ENCODE data around the gene RBM24.

Gene RBM24

GRCh38 chr6:17251953-17252352 lies 29.2 kb upstream of the RBM24 start:
- Histone ChIP-seq H3K9me3 (ENCODE audit: insufficient read depth, low read length, severe bottlenecking) (no peaks in the 10 kb centered on the region), H2AFZ (ENCODE audit: low read depth, low read length) (no peak overlapping the region), H3K36me3 (ENCODE audit: insufficient read depth, low read length) (no peaks in the 10 kb centered on the region), H3K4me1 (ENCODE audit: insufficient read depth, low read length) (no peaks in the 10 kb centered on the region), H3K4me3 (ENCODE audit: low read depth in 1 of 2, low read length in 2 of 2) (no peak overlapping the region), H3K27ac (ENCODE audit: low read length) (no peak overlapping the region), H3K27me3 (ENCODE audit: insufficient read depth, low read length, poor library complexity) (no peaks in the 10 kb centered on the region), H4K20me1 (ENCODE audit: insufficient read depth, low read length) (no peaks in the 10 kb centered on the region), H3K9ac (ENCODE audit: low read depth, low read length) (no peak overlapping the region), H3K4me2 (ENCODE audit: insufficient read depth, low read length) (no peak overlapping the region), H3K79me2 (ENCODE audit: insufficient read depth, low read length) (no peaks in the 10 kb centered on the region)
- DNase-seq (no peak), ATAC-seq (ENCODE audit: insufficient read depth, low read depth) (no peak)
- TF ChIP-seq CTCF (IDR thresholded peaks at IDR 0.05; ENCODE audit: borderline replicate concordance, extremely low read depth, low read length, poor library complexity, severe bottlenecking) (no peak), EZH2 (IDR thresholded peaks at IDR 0.05; ENCODE audit: borderline replicate concordance, low read depth, low read length, severe bottlenecking) (no peak)

GRCh38 chr6:17258749-17259148 lies 22.4 kb upstream of the RBM24 start:
- Histone ChIP-seq H3K27me3 (ENCODE audit: insufficient read depth, low read length, poor library complexity) (no peaks in the 10 kb centered on the region), H3K4me3 (ENCODE audit: low read depth in 1 of 2, low read length in 2 of 2) (no peak overlapping the region), H3K9ac (ENCODE audit: low read depth, low read length) (no peak overlapping the region), H3K9me3 (ENCODE audit: insufficient read depth, low read length, severe bottlenecking) (no peaks in the 10 kb centered on the region), H3K36me3 (ENCODE audit: insufficient read depth, low read length) (no peaks in the 10 kb centered on the region), H3K79me2 (ENCODE audit: insufficient read depth, low read length) (no peaks in the 10 kb centered on the region), H3K4me1 (ENCODE audit: insufficient read depth, low read length) (no peaks in the 10 kb centered on the region), H4K20me1 (ENCODE audit: insufficient read depth, low read length) (no peaks in the 10 kb centered on the region), H3K27ac (ENCODE audit: low read length) (no peak overlapping the region), H3K4me2 (ENCODE audit: insufficient read depth, low read length) (no peak overlapping the region), H2AFZ (ENCODE audit: low read depth, low read length) (no peak overlapping the region)
- DNase-seq (no peak), ATAC-seq (ENCODE audit: insufficient read depth, low read depth) (no peak)
- no peak for TF ChIP-seq EZH2 (IDR thresholded peaks at IDR 0.05; ENCODE audit: borderline replicate concordance, low read depth, low read length, severe bottlenecking)

DNA sequence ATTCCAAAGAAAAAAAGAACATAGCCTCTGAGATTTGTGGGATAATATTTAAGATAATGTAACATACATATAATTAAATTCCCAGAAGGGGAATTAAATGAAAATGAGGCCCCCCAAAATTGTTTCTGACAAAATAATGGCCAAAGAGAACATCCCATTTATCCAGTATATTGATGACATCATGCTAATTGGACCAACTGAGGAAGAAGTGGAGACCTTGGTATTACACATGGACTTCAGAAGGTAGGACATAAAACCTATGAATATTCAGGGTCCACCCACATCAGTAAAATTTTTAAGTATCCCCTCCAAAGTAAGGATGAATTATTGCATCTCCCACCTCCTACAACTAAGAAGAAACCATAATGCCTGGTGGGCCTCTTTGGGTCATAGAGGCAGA lies 15.6 kb upstream of the RBM24 start:
- no peaks in the 10 kb centered on the region for H3K9me3 ChIP-seq (ENCODE audit: insufficient read depth, low read length, severe bottlenecking)
- no peaks in the 10 kb centered on the region for H3K27me3 ChIP-seq (ENCODE audit: insufficient read depth, low read length, poor library complexity)
- no peak overlapping the region for H3K4me2 ChIP-seq (ENCODE audit: insufficient read depth, low read length)
- ATAC-seq (ENCODE audit: insufficient read depth, low read depth) (no peak), DNase-seq (no peak)
- H3K36me3 ChIP-seq (ENCODE audit: insufficient read depth, low read length): no peaks in the 10 kb centered on the region
- no peak overlapping the region for H2AFZ ChIP-seq (ENCODE audit: low read depth, low read length)
- no peak overlapping the region for H3K4me3 ChIP-seq (ENCODE audit: low read depth in 1 of 2, low read length in 2 of 2)
- TF ChIP-seq EZH2 (IDR thresholded peaks at IDR 0.05; ENCODE audit: borderline replicate concordance, low read depth, low read length, severe bottlenecking): no peak
- TF ChIP-seq CTCF (IDR thresholded peaks at IDR 0.05; ENCODE audit: borderline replicate concordance, extremely low read depth, low read length, poor library complexity, severe bottlenecking): no peak
- no peaks in the 10 kb centered on the region for H3K79me2 ChIP-seq (ENCODE audit: insufficient read depth, low read length)
- H4K20me1 ChIP-seq (ENCODE audit: insufficient read depth, low read length): no peaks in the 10 kb centered on the region
- H3K9ac ChIP-seq (ENCODE audit: low read depth, low read length): no peak overlapping the region
- H3K27ac ChIP-seq (ENCODE audit: low read length): no peak overlapping the region
- H3K4me1 ChIP-seq (ENCODE audit: insufficient read depth, low read length): no peaks in the 10 kb centered on the region

DNA sequence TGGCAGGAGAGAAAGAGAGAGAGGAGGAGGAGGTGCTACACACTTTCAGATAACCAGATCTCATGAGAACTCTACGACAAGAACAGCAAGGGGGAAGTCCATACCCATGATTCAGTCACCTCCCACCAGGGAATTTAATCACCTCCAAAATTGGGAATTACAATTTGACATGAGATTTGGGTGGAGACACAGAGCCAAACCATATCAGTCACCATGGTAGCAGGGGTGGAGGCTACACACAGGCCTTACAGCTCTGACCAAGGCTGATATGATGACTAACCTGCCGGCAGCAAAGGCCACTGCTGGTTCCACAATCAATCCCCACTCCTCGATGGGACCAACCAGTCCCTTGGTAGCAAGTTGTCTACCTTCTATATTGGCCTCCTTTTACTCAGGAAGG lies 13.6 kb upstream of the RBM24 start:
- Histone ChIP-seq H3K9me3 (ENCODE audit: insufficient read depth, low read length, severe bottlenecking) (no peaks in the 10 kb centered on the region), H3K4me2 (ENCODE audit: insufficient read depth, low read length) (no peak overlapping the region), H2AFZ (ENCODE audit: low read depth, low read length) (no peak overlapping the region), H3K36me3 (ENCODE audit: insufficient read depth, low read length) (no peaks in the 10 kb centered on the region), H3K9ac (ENCODE audit: low read depth, low read length) (no peak overlapping the region), H3K4me3 (ENCODE audit: low read depth in 1 of 2, low read length in 2 of 2) (no peak overlapping the region), H3K4me1 (ENCODE audit: insufficient read depth, low read length) (no peaks in the 10 kb centered on the region), H4K20me1 (ENCODE audit: insufficient read depth, low read length) (no peaks in the 10 kb centered on the region), H3K27ac (ENCODE audit: low read length) (no peak overlapping the region), H3K27me3 (ENCODE audit: insufficient read depth, low read length, poor library complexity) (no peaks in the 10 kb centered on the region), H3K79me2 (ENCODE audit: insufficient read depth, low read length) (no peaks in the 10 kb centered on the region)
- ATAC-seq (ENCODE audit: insufficient read depth, low read depth): no peak
- DNase-seq: no peak
- TF ChIP-seq EZH2 (IDR thresholded peaks at IDR 0.05; ENCODE audit: borderline replicate concordance, low read depth, low read length, severe bottlenecking): no peak
- no peak for TF ChIP-seq CTCF (IDR thresholded peaks at IDR 0.05; ENCODE audit: borderline replicate concordance, extremely low read depth, low read length, poor library complexity, severe bottlenecking)
